ENCODE data around the gene USP43.
"Not testable (repeated sequence)": the region's sequence is repeated elsewhere in the genome, so short reads cannot be mapped to it uniquely, and the experiment has no call there.

USP43 gene

GRCh38 chr17:9644910-9645751 is at the start of gene USP43:
USP43 (plus strand) TSS chr17:9645517; CDS start chr17:9645633, 116 bp downstream.
- H3K4me1 ChIP-seq (ENCODE audit: control insufficient read depth, low read depth, low read length) = peaks cover 21% of the 10 kb centered on the region
- H3K9me3 ChIP-seq (ENCODE audit: control insufficient read depth, low read depth, low read length) = no peaks in the 10 kb centered on the region
- no peaks in the 10 kb centered on the region for H3K36me3 ChIP-seq (ENCODE audit: control insufficient read depth, low read depth, low read length)
- peak within 1 kb of the TSS; percentile 66 for H3K27ac ChIP-seq (ENCODE audit: low read length)
- peak within 1 kb of the TSS; percentile 82 for H3K9ac ChIP-seq (ENCODE audit: low read length)
- H3K4me3 ChIP-seq (ENCODE audit: low read length) = peak within 1 kb of the TSS; percentile 85
- H3K27me3 ChIP-seq (ENCODE audit: control insufficient read depth, insufficient read depth, low read length) = peaks cover 18% of the 10 kb centered on the region

GRCh38 chr17:9597638-9598037 is 47.7 kb upstream of the USP43 start:
- not testable (repeated sequence) for H3K36me3 ChIP-seq (ENCODE audit: control insufficient read depth, low read depth, low read length); H3K9ac ChIP-seq (ENCODE audit: low read length); H3K4me3 ChIP-seq (ENCODE audit: low read length); H3K9me3 ChIP-seq (ENCODE audit: control insufficient read depth, low read depth, low read length); H3K27ac ChIP-seq (ENCODE audit: low read length); H3K27me3 ChIP-seq (ENCODE audit: control insufficient read depth, insufficient read depth, low read length); H3K4me1 ChIP-seq (ENCODE audit: control insufficient read depth, low read depth, low read length)

GRCh38 chr17:9598661-9599060 is 46.7 kb upstream of the USP43 start:
- no peaks in the 10 kb centered on the region for H3K9me3 ChIP-seq (ENCODE audit: control insufficient read depth, low read depth, low read length)

GRCh38 chr17:9604583-9604982 is 40.7 kb upstream of the USP43 start:
- not testable (repeated sequence) for H3K9ac ChIP-seq (ENCODE audit: low read length); H3K27ac ChIP-seq (ENCODE audit: low read length); H3K9me3 ChIP-seq (ENCODE audit: control insufficient read depth, low read depth, low read length); H3K27me3 ChIP-seq (ENCODE audit: control insufficient read depth, insufficient read depth, low read length); H3K4me1 ChIP-seq (ENCODE audit: control insufficient read depth, low read depth, low read length); H3K36me3 ChIP-seq (ENCODE audit: control insufficient read depth, low read depth, low read length); H3K4me3 ChIP-seq (ENCODE audit: low read length)

More at GRCh38 chr17:9598661-9599060, 46.7 kb upstream of the USP43 start:
- H3K9ac ChIP-seq (ENCODE audit: low read length) = no peak overlapping the region
- no peaks in the 10 kb centered on the region for H3K4me1 ChIP-seq (ENCODE audit: control insufficient read depth, low read depth, low read length)
- H3K27me3 ChIP-seq (ENCODE audit: control insufficient read depth, insufficient read depth, low read length) = no peaks in the 10 kb centered on the region
- no peak overlapping the region for H3K27ac ChIP-seq (ENCODE audit: low read length)
- no peak overlapping the region for H3K4me3 ChIP-seq (ENCODE audit: low read length)
- no peaks in the 10 kb centered on the region for H3K36me3 ChIP-seq (ENCODE audit: control insufficient read depth, low read depth, low read length)

GRCh38 chr17:9606453-9606852 is 38.9 kb upstream of the USP43 start:
- no peak overlapping the region for H3K9ac ChIP-seq (ENCODE audit: low read length)
- H3K4me1 ChIP-seq (ENCODE audit: control insufficient read depth, low read depth, low read length) = no peaks in the 10 kb centered on the region
- H3K27ac ChIP-seq (ENCODE audit: low read length) = no peak overlapping the region
- no peaks in the 10 kb centered on the region for H3K9me3 ChIP-seq (ENCODE audit: control insufficient read depth, low read depth, low read length)
- H3K4me3 ChIP-seq (ENCODE audit: low read length) = no peak overlapping the region
- no peaks in the 10 kb centered on the region for H3K36me3 ChIP-seq (ENCODE audit: control insufficient read depth, low read depth, low read length)
- H3K27me3 ChIP-seq (ENCODE audit: control insufficient read depth, insufficient read depth, low read length) = no peaks in the 10 kb centered on the region

GRCh38 chr17:9607058-9607457 is 38.3 kb upstream of the USP43 start:
- not testable (repeated sequence) for H3K4me3 ChIP-seq (ENCODE audit: low read length); H3K27me3 ChIP-seq (ENCODE audit: control insufficient read depth, insufficient read depth, low read length); H3K4me1 ChIP-seq (ENCODE audit: control insufficient read depth, low read depth, low read length); H3K9me3 ChIP-seq (ENCODE audit: control insufficient read depth, low read depth, low read length); H3K27ac ChIP-seq (ENCODE audit: low read length); H3K9ac ChIP-seq (ENCODE audit: low read length); H3K36me3 ChIP-seq (ENCODE audit: control insufficient read depth, low read depth, low read length)

- Histone ChIP-seq H3K36me3 (ENCODE audit: control insufficient read depth, low read depth, low read length) (no peaks in the 10 kb centered on the region), H3K9me3 (ENCODE audit: control insufficient read depth, low read depth, low read length) (no peaks in the 10 kb centered on the region), H3K4me3 (ENCODE audit: low read length) (no peak overlapping the region), H3K27me3 (ENCODE audit: control insufficient read depth, insufficient read depth, low read length) (no peaks in the 10 kb centered on the region), H3K9ac (ENCODE audit: low read length) (no peak overlapping the region), H3K4me1 (ENCODE audit: control insufficient read depth, low read depth, low read length) (no peaks in the 10 kb centered on the region), H3K27ac (ENCODE audit: low read length) (no peak overlapping the region)
Measured at GRCh38 chr17:9611557-9611956, 33.8 kb upstream of the USP43 start.

- Histone ChIP-seq H3K4me3 (ENCODE audit: low read length) (no peak overlapping the region), H3K36me3 (ENCODE audit: control insufficient read depth, low read depth, low read length) (no peaks in the 10 kb centered on the region), H3K27ac (ENCODE audit: low read length) (no peak overlapping the region), H3K27me3 (ENCODE audit: control insufficient read depth, insufficient read depth, low read length) (no peaks in the 10 kb centered on the region), H3K9ac (ENCODE audit: low read length) (no peak overlapping the region), H3K4me1 (ENCODE audit: control insufficient read depth, low read depth, low read length) (no peaks in the 10 kb centered on the region), H3K9me3 (ENCODE audit: control insufficient read depth, low read depth, low read length) (no peaks in the 10 kb centered on the region)
Measured at GRCh38 chr17:9612006-9612405, 33.3 kb upstream of the USP43 start.

- Histone ChIP-seq H3K36me3 (ENCODE audit: control insufficient read depth, low read depth, low read length) (no peaks in the 10 kb centered on the region), H3K27ac (ENCODE audit: low read length) (no peak overlapping the region), H3K27me3 (ENCODE audit: control insufficient read depth, insufficient read depth, low read length) (no peaks in the 10 kb centered on the region), H3K9me3 (ENCODE audit: control insufficient read depth, low read depth, low read length) (no peaks in the 10 kb centered on the region), H3K4me1 (ENCODE audit: control insufficient read depth, low read depth, low read length) (no peaks in the 10 kb centered on the region), H3K4me3 (ENCODE audit: low read length) (no peak overlapping the region), H3K9ac (ENCODE audit: low read length) (no peak overlapping the region)
Measured at GRCh38 chr17:9615486-9615885, 29.8 kb upstream of the USP43 start.

GRCh38 chr17:9622961-9623360 is 22.4 kb upstream of the USP43 start:
- H3K27ac ChIP-seq (ENCODE audit: low read length) = no peak overlapping the region
- H3K9ac ChIP-seq (ENCODE audit: low read length) = no peak overlapping the region
- no peaks in the 10 kb centered on the region for H3K4me1 ChIP-seq (ENCODE audit: control insufficient read depth, low read depth, low read length)
- H3K36me3 ChIP-seq (ENCODE audit: control insufficient read depth, low read depth, low read length) = no peaks in the 10 kb centered on the region
- no peak overlapping the region for H3K4me3 ChIP-seq (ENCODE audit: low read length)
- no peaks in the 10 kb centered on the region for H3K27me3 ChIP-seq (ENCODE audit: control insufficient read depth, insufficient read depth, low read length)
- peaks cover 5% of the 10 kb centered on the region for H3K9me3 ChIP-seq (ENCODE audit: control insufficient read depth, low read depth, low read length)

GRCh38 chr17:9628509-9628908 is 16.8 kb upstream of the USP43 start:
- Histone ChIP-seq H3K4me3 (ENCODE audit: low read length) (no peak overlapping the region), H3K27me3 (ENCODE audit: control insufficient read depth, insufficient read depth, low read length) (no peaks in the 10 kb centered on the region), H3K9me3 (ENCODE audit: control insufficient read depth, low read depth, low read length) (no peaks in the 10 kb centered on the region), H3K36me3 (ENCODE audit: control insufficient read depth, low read depth, low read length) (no peaks in the 10 kb centered on the region), H3K27ac (ENCODE audit: low read length) (no peak overlapping the region), H3K4me1 (ENCODE audit: control insufficient read depth, low read depth, low read length) (no peaks in the 10 kb centered on the region), H3K9ac (ENCODE audit: low read length) (no peak overlapping the region)

- Histone ChIP-seq H3K27ac (ENCODE audit: low read length) (no peak overlapping the region), H3K36me3 (ENCODE audit: control insufficient read depth, low read depth, low read length) (no peaks in the 10 kb centered on the region), H3K9me3 (ENCODE audit: control insufficient read depth, low read depth, low read length) (no peaks in the 10 kb centered on the region)
Measured at GRCh38 chr17:9632741-9633140, 12.6 kb upstream of the USP43 start.

More at GRCh38 chr17:9632741-9633140, 12.6 kb upstream of the USP43 start:
- no peak overlapping the region for H3K4me3 ChIP-seq (ENCODE audit: low read length)
- H3K27me3 ChIP-seq (ENCODE audit: control insufficient read depth, insufficient read depth, low read length) = no peaks in the 10 kb centered on the region
- no peak overlapping the region for H3K9ac ChIP-seq (ENCODE audit: low read length)
- H3K4me1 ChIP-seq (ENCODE audit: control insufficient read depth, low read depth, low read length) = no peaks in the 10 kb centered on the region

Data from iPS-18a (cell line).